Trophoblast cell (in vitro differentiated cells and primary cell): ENCODE results near the gene UBP1.

ENCODE experiments used
- DNase-seq, 2 donors: peaks; one replicate each; pipeline ENCODE4 v3.0.0-alpha.2; 2016
- H2AFZ ChIP-seq: 2 replicates; pipeline ENCODE4 v1.6.1; 2013; ENCODE audit warnings: low read length, moderate library complexity, mild to moderate bottlenecking; ENCODE audit not compliant: insufficient read depth, poor library complexity
- H2AK5ac ChIP-seq: 2 replicates; pipeline ENCODE4 v1.6.1; 2013; ENCODE audit warnings: mild to moderate bottlenecking, low read length
- H2BK120ac ChIP-seq: 2 replicates; pipeline ENCODE4 v1.6.1; 2013; ENCODE audit warnings: low read length, mild to moderate bottlenecking, moderate library complexity; ENCODE audit not compliant: insufficient read depth, poor library complexity
- H2BK12ac ChIP-seq: 2 replicates; pipeline ENCODE4 v1.6.1; 2013; ENCODE audit warnings: mild to moderate bottlenecking, low read length, moderate library complexity
- H2BK5ac ChIP-seq: 2 replicates; pipeline ENCODE4 v1.6.1; 2013; ENCODE audit warnings: low read length, low read depth, moderate library complexity, mild to moderate bottlenecking; ENCODE audit not compliant: poor library complexity
- H3K14ac ChIP-seq: 2 replicates; pipeline ENCODE4 v1.6.1; 2013; ENCODE audit warnings: mild to moderate bottlenecking, low read length
- H3K18ac ChIP-seq: 2 replicates; pipeline ENCODE4 v1.6.1; 2013; ENCODE audit warnings: mild to moderate bottlenecking, low read length
- H3K23ac ChIP-seq: 2 replicates; pipeline ENCODE4 v1.6.1; 2013; ENCODE audit warnings: low read length
- H3K27ac ChIP-seq: 2 replicates; pipeline ENCODE4 v1.5.1; 2013; ENCODE audit warnings: low read depth, mild to moderate bottlenecking, inconsistent platforms, low read length, moderate library complexity
- H3K27me3 ChIP-seq: 2 replicates; pipeline ENCODE4 v1.6.1; 2013; ENCODE audit warnings: inconsistent platforms, mild to moderate bottlenecking, low read length, moderate library complexity; ENCODE audit not compliant: insufficient read depth
- H3K36me3 ChIP-seq, 2 experiments: 1 replicate in 1 of 2; 2 replicates in 1 of 2; pipeline ENCODE4 v1.6.1; 2013; ENCODE audit warnings: low read length in 2 of 2, mild to moderate bottlenecking in 2 of 2, moderate library complexity in 1 of 2; ENCODE audit not compliant: insufficient read depth in 2 of 2, control insufficient read depth in 1 of 2
- H3K4ac ChIP-seq: 2 replicates; pipeline ENCODE4 v1.6.1; 2013; ENCODE audit warnings: low read depth, mild to moderate bottlenecking, low read length, moderate library complexity
- H3K4me1 ChIP-seq, 2 experiments: 1 replicate in 1 of 2; 2 replicates in 1 of 2; pipeline ENCODE4 v1.6.1; 2013; ENCODE audit warnings: low read length in 2 of 2, mild to moderate bottlenecking in 2 of 2, moderate library complexity in 1 of 2; ENCODE audit not compliant: insufficient read depth in 2 of 2, control insufficient read depth in 1 of 2
- H3K4me2 ChIP-seq: 2 replicates; pipeline ENCODE4 v1.6.1; 2013; ENCODE audit warnings: inconsistent platforms, mild to moderate bottlenecking, low read length, moderate library complexity
- H3K4me3 ChIP-seq: 2 replicates; pipeline ENCODE4 v1.5.1; 2013; ENCODE audit warnings: mild to moderate bottlenecking, low read depth, low read length, inconsistent platforms
- H3K79me1 ChIP-seq: one replicate; pipeline ENCODE4 v1.6.1; 2013; ENCODE audit warnings: low read length
- H3K79me2 ChIP-seq: 2 replicates; pipeline ENCODE4 v1.6.1; 2013; ENCODE audit warnings: low read length, mild to moderate bottlenecking; ENCODE audit not compliant: control insufficient read depth, insufficient read depth, poor library complexity
- H3K9ac ChIP-seq: 2 replicates; pipeline ENCODE4 v1.6.1; 2013; ENCODE audit warnings: mild to moderate bottlenecking, low read length
- H3K9me3 ChIP-seq: 2 replicates; pipeline ENCODE4 v1.6.1; 2013; ENCODE audit warnings: low read depth, mild to moderate bottlenecking, control low read depth, inconsistent platforms, low read length; ENCODE audit not compliant: insufficient read depth
- H4K12ac ChIP-seq: 2 replicates; pipeline ENCODE4 v1.6.1; 2013; ENCODE audit warnings: low read depth, mild to moderate bottlenecking, low read length, moderate library complexity
- H4K8ac ChIP-seq: 2 replicates; pipeline ENCODE4 v1.6.1; 2013; ENCODE audit warnings: low read depth, mild to moderate bottlenecking, low read length, moderate library complexity
- H4K91ac ChIP-seq: one replicate; pipeline ENCODE4 v1.6.1; 2013; ENCODE audit warnings: low read depth, mild to moderate bottlenecking, low read length, moderate library complexity
- WGBS: extraction: QIAGEN DNeasy Blood & Tissue Kit; methylation state at CpG from one replicate; pipeline ENCODE4 v1.1.7; 2013; ENCODE audit warnings: missing lambda C conversion rate; ENCODE audit not compliant: insufficient read length, insufficient coverage; ENCODE audit errors: extremely low coverage; 5-methylcytosine and 5-hydroxymethylcytosine counted together

Gene UBP1

DNA sequence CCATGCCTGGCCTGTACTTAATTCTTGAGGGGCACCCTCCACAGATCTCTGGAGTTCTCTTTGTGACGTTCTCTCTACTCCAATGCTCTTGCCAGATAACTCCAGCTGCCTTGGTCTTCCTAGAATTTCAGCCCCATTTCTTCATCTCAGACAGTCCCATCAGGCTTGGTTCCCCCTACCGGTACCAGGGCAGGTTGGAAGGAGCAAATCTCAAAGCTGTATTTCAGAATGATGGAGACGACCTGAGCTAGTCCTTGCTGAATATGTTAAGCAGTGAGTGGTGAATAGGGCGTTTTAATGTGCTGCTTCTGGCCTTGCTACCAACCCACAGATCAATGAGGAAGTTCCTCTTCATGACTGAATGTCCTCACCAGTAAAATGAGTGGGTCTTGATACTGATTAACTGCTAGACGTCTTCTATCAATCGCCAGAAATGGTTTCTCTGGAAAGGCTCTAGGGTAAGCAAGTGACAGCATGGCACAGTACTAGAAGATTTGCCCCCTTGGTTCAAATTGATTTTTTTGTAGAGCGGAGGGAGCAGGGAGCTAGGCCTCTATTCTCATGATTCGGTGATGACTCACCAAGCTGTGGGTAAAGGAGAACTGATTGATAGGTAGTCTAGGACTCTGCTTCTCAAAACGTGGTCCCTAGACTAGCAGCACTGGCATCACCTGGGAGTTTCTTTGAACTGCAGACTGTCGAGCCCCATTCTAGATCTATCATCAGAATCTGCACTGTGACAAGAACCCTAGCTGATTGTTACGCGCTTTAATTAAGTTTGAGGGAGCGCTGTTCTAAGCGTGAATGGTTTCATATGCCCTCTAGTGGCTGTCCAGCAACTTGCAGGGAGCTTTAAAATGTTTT is 67.8 kb downstream of the UBP1 start:
- Histone ChIP-seq H3K27ac (no peak overlapping the region), H3K9me3 (peaks cover 2% of the 10 kb centered on the region), H2BK5ac (no peak overlapping the region), H3K36me3 (peaks cover 4 to 8% of the 10 kb centered on the region in 2 experiments), H4K8ac (no peak overlapping the region), H2BK12ac (no peak overlapping the region), H2AK5ac (no peak overlapping the region), H3K4me2 (peak overlapping the region; percentile 46), H2AFZ (no peak overlapping the region), H3K23ac (no peak overlapping the region), H3K4me1 (peaks cover 0 to 5% of the 10 kb centered on the region in 2 experiments), H3K4ac (no peak overlapping the region), H3K79me1 (no peaks in the 10 kb centered on the region), H3K4me3 (no peak overlapping the region), H3K14ac (no peak overlapping the region), H3K9ac (no peak overlapping the region), H4K12ac (no peak overlapping the region), H3K79me2 (no peaks in the 10 kb centered on the region), H3K18ac (no peak overlapping the region), H4K91ac (no peak overlapping the region), H3K27me3 (no peaks in the 10 kb centered on the region), H2BK120ac (no peak overlapping the region)
- peak; percentile 15 to 74 for DNase-seq
- no CpG with 5 or more reads among the region's 14 CpGs for WGBS

DNA sequence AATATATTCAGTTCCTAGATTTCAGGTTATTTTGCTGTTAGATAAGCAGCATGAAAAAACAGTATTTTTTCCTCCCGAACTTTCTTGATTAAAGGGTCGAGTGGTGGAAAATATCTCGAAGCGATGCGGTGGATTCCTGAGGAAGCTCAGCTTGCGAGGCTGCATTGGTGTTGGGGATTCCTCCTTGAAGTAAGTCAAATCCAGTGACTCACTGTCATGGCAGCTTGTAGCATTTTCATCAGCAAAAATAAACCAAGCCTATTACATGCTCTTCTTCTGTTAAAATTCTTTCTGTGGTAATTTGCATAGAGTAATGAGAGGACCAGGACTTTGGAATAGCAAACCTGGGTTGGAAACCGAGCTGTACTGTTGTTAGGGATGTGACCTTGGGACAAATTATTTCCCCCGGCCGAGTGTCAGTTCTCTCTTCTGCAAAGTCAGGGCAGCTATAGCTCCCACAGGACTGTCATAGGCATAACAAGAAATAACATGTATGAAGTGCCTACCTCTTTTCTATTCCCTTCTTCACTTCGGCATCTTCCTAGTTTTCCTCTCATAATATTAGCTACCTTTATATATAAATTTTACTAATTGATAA is 75.6 kb downstream of the UBP1 start:
- H3K36me3 ChIP-seq: no peaks in the 10 kb centered on the region
- H3K4ac ChIP-seq: no peak overlapping the region
- H3K79me2 ChIP-seq: no peaks in the 10 kb centered on the region
- H4K91ac ChIP-seq: no peak overlapping the region
- no peak overlapping the region for H3K9ac ChIP-seq
- no peak overlapping the region for H2AFZ ChIP-seq
- H3K23ac ChIP-seq: no peak overlapping the region
- H2AK5ac ChIP-seq: no peak overlapping the region
- no peak for DNase-seq
- no peaks in the 10 kb centered on the region for H3K79me1 ChIP-seq
- no peak overlapping the region for H3K4me2 ChIP-seq
- no CpG with 5 or more reads among the region's 10 CpGs for WGBS
- no peak overlapping the region for H3K4me3 ChIP-seq
- H3K9me3 ChIP-seq: no peaks in the 10 kb centered on the region
- no peak overlapping the region for H2BK12ac ChIP-seq
- no peaks in the 10 kb centered on the region for H3K4me1 ChIP-seq
- no peak overlapping the region for H2BK5ac ChIP-seq
- no peak overlapping the region for H4K12ac ChIP-seq
- H2BK120ac ChIP-seq: no peak overlapping the region
- H3K27ac ChIP-seq: no peak overlapping the region
- H4K8ac ChIP-seq: no peak overlapping the region
- no peak overlapping the region for H3K14ac ChIP-seq
- no peaks in the 10 kb centered on the region for H3K27me3 ChIP-seq
- no peak overlapping the region for H3K18ac ChIP-seq

DNA sequence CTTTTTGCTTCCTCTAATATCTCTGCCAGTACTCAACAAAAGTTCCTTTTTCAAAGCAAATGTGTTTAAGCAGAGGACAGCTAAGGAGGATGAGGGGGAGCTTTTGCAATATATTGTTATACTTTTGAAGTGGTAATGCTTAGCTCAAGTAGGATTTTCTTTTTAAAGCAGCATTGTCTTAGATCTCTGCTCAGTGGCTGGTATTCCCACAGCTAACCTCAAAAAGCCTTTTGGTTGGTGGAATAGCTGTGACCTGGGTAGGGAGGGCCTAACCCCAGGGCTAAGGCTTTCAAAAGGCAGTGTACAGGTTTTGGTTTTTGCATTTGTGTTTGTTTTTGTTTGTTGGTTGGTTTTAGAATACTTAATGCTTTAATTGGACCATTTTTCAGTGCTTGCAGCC is 76.1 kb downstream of the UBP1 start:
- H4K91ac ChIP-seq: no peak overlapping the region
- H3K27me3 ChIP-seq: no peaks in the 10 kb centered on the region
- no peak overlapping the region for H3K4me2 ChIP-seq
- no peak overlapping the region for H3K4me3 ChIP-seq
- no peak overlapping the region for H4K8ac ChIP-seq
- H2BK120ac ChIP-seq: no peak overlapping the region
- H3K36me3 ChIP-seq: no peaks in the 10 kb centered on the region
- no peak overlapping the region for H2AFZ ChIP-seq
- H3K14ac ChIP-seq: no peak overlapping the region
- no peaks in the 10 kb centered on the region for H3K79me2 ChIP-seq
- no peak overlapping the region for H3K18ac ChIP-seq
- no peaks in the 10 kb centered on the region for H3K9me3 ChIP-seq
- no peak overlapping the region for H2AK5ac ChIP-seq
- no peak overlapping the region for H3K4ac ChIP-seq
- no peak overlapping the region for H3K27ac ChIP-seq
- no peak overlapping the region for H2BK5ac ChIP-seq
- no peak overlapping the region for H3K9ac ChIP-seq
- H3K4me1 ChIP-seq: no peaks in the 10 kb centered on the region
- no peak overlapping the region for H4K12ac ChIP-seq
- DNase-seq: no peak
- H3K23ac ChIP-seq: no peak overlapping the region
- no peak overlapping the region for H2BK12ac ChIP-seq
- H3K79me1 ChIP-seq: no peaks in the 10 kb centered on the region

- no peak overlapping the region for H2AFZ ChIP-seq
- H2BK5ac ChIP-seq: no peak overlapping the region
- H4K12ac ChIP-seq: no peak overlapping the region
- no peaks in the 10 kb centered on the region for H3K79me2 ChIP-seq
- H3K9me3 ChIP-seq: no peaks in the 10 kb centered on the region
- H3K18ac ChIP-seq: no peak overlapping the region
- no peaks in the 10 kb centered on the region for H3K79me1 ChIP-seq
- no peak overlapping the region for H2BK12ac ChIP-seq
- H4K91ac ChIP-seq: no peak overlapping the region
- H2AK5ac ChIP-seq: no peak overlapping the region
- no peaks in the 10 kb centered on the region for H3K27me3 ChIP-seq
- no peak overlapping the region for H3K4ac ChIP-seq
- no peak overlapping the region for H4K8ac ChIP-seq
- H3K4me1 ChIP-seq: no peaks in the 10 kb centered on the region
- no peak overlapping the region for H3K4me2 ChIP-seq
- no peaks in the 10 kb centered on the region for H3K36me3 ChIP-seq
- H2BK120ac ChIP-seq: no peak overlapping the region
- no peak overlapping the region for H3K27ac ChIP-seq
- no peak overlapping the region for H3K4me3 ChIP-seq
- DNase-seq: no peak
- H3K23ac ChIP-seq: no peak overlapping the region
- WGBS: no CpG with 5 or more reads among the region's 3 CpGs
- no peak overlapping the region for H3K14ac ChIP-seq
- no peak overlapping the region for H3K9ac ChIP-seq
Measured at GRCh38 chr3:33363113-33363800, 76.9 kb downstream of the UBP1 start.
